H1 (cell line): ENCODE data around the gene CHCHD3. TPM values are rescaled to one million over a fixed set of nuclear protein-coding genes. Genes with fewer than 3 reads are reported as not detected.

Source experiments
- CTCF ChIA-PET: fragments of 300-600 bp; sonication (Branson Sonifier 250); formaldehyde crosslinking; loops from one replicate; lab custom pipeline; 2021; ENCODE audit not compliant: partially characterized antibody; lab: Charles Lee
- POLR2A ChIA-PET: fragments of 300-600 bp; sonication (Branson Sonifier 250); formaldehyde crosslinking; loops from one replicate; lab custom pipeline; 2021; ENCODE audit warnings: inconsistent platforms; ENCODE audit not compliant: partially characterized antibody; lab: Charles Lee
- DNase-seq, 2 experiments: peaks; one replicate each; pipeline versions ENCODE4 v3.0.0 to v3.0.0-alpha.2; 2010 to 2022; ENCODE audit warnings: low spot score in 2 of 2, low read depth in 1 of 2, mixed read lengths in 1 of 2
- FAIRE-seq: peaks from 2 replicates; lab custom pipeline; 2011; peaks lifted over from hg19 to GRCh38; lab: Jason Lieb, UNC
- H2AFZ ChIP-seq: 2 replicates; pipeline ENCODE4 v1.8.1; 2012; ENCODE audit warnings: low read length, inconsistent platforms
- H2AK5ac ChIP-seq: 2 replicates; pipeline ENCODE4 v1.6.1; 2013; ENCODE audit warnings: low read depth, low read length
- H2BK120ac ChIP-seq: replicated peaks from 2 replicates; pipeline ENCODE3; 2013; ENCODE audit warnings: low read depth, low read length, inconsistent platforms
- H2BK12ac ChIP-seq: 2 replicates; pipeline ENCODE4 v1.6.1; 2013; ENCODE audit warnings: low read depth, low read length
- H2BK15ac ChIP-seq: 2 replicates; pipeline ENCODE4 v1.6.1; 2013; ENCODE audit warnings: low read length
- H2BK20ac ChIP-seq: 2 replicates; pipeline ENCODE4 v1.6.1; 2013; ENCODE audit warnings: low read length
- H2BK5ac ChIP-seq: 2 replicates; pipeline ENCODE4 v1.6.1; 2013; ENCODE audit warnings: low read depth, low read length
- H3K14ac ChIP-seq: 2 replicates; pipeline ENCODE4 v1.6.1; 2013; ENCODE audit warnings: inconsistent platforms; ENCODE audit not compliant: insufficient read length
- H3K18ac ChIP-seq: 2 replicates; pipeline ENCODE4 v1.6.1; 2013; ENCODE audit warnings: low read length; ENCODE audit errors: extremely low read depth
- H3K23ac ChIP-seq: 2 replicates; pipeline ENCODE4 v1.6.1; 2013; ENCODE audit warnings: inconsistent platforms; ENCODE audit not compliant: insufficient read length
- H3K23me2 ChIP-seq: 2 replicates; pipeline ENCODE4 v1.6.1; 2013; ENCODE audit warnings: low read depth, low read length
- H3K27ac ChIP-seq: 2 replicates; pipeline ENCODE4 v1.6.1; 2011; ENCODE audit warnings: low read depth, low read length, inconsistent platforms
- H3K27me3 ChIP-seq, 4 experiments: replicated peaks in 1 of 4; 1 replicate in 1 of 4; 2 replicates in 3 of 4; pipeline versions ENCODE4 v1.6.1 to v1.8.1; 2011 to 2013; ENCODE audit warnings: low read length in 3 of 4, mild to moderate bottlenecking in 3 of 4, inconsistent platforms in 2 of 4, mixed read lengths in 2 of 4, moderate library complexity in 1 of 4; ENCODE audit not compliant: control insufficient read depth in 3 of 4, insufficient read depth in 3 of 4; ENCODE audit errors: extremely low read depth in 1 of 4
- H3K36me3 ChIP-seq, 4 experiments: 2 replicates each; pipeline versions ENCODE4 v1.6.1 to v1.8.1; 2011 to 2013; ENCODE audit warnings: mild to moderate bottlenecking in 4 of 4, low read length in 3 of 4, moderate library complexity in 2 of 4, control low read depth in 1 of 4, inconsistent platforms in 1 of 4; ENCODE audit not compliant: insufficient read depth in 4 of 4, control insufficient read depth in 2 of 4
- H3K4ac ChIP-seq: replicated peaks from 2 replicates; pipeline ENCODE3; 2013; ENCODE audit warnings: low read length, low read depth, mixed read lengths, inconsistent platforms; ENCODE audit not compliant: insufficient read length
- H3K4me1 ChIP-seq, 4 experiments: replicated peaks in 1 of 4; 1 replicate in 1 of 4; 2 replicates in 3 of 4; pipeline versions ENCODE4 v1.6.1 to v1.8.1; 2011 to 2013; ENCODE audit warnings: low read length in 3 of 4, inconsistent platforms in 2 of 4, mixed read lengths in 1 of 4; ENCODE audit not compliant: insufficient read depth in 4 of 4, control insufficient read depth in 3 of 4
- H3K4me2 ChIP-seq, 2 experiments: 2 replicates each; pipeline versions ENCODE4 v1.6.1 to v1.8.1; 2011 to 2013; ENCODE audit warnings: low read depth in 2 of 2, low read length in 2 of 2, control low read depth in 1 of 2, inconsistent platforms in 1 of 2, mild to moderate bottlenecking in 1 of 2; ENCODE audit not compliant: insufficient read depth in 1 of 2
- H3K4me3 ChIP-seq, 4 experiments: fragments of 200-600, 300-600 bp in 1 of 4; sonication (generic), shearing (Covaris generic), sonication (Bioruptor Twin) in 1 of 4; 2 replicates each; pipeline versions ENCODE4 v1.5.1 to v1.8.1; 2011 to 2016; ENCODE audit warnings: low read length in 4 of 4, low read depth in 3 of 4, control low read depth in 2 of 4, inconsistent platforms in 2 of 4, mild to moderate bottlenecking in 2 of 4, mixed read lengths in 1 of 4, moderate library complexity in 1 of 4; ENCODE audit not compliant: insufficient read depth in 2 of 4; ENCODE audit errors: extremely low read depth in 1 of 4
- H3K56ac ChIP-seq: replicated peaks from 2 replicates; pipeline ENCODE3; 2013; ENCODE audit warnings: low read depth, mild to moderate bottlenecking, mixed read lengths, low read length, inconsistent platforms; ENCODE audit not compliant: insufficient read length
- H3K79me1 ChIP-seq: 2 replicates; pipeline ENCODE4 v1.6.1; 2013; ENCODE audit warnings: low read depth, low read length, control low read depth
- H3K79me2 ChIP-seq, 2 experiments: 2 replicates each; pipeline versions ENCODE4 v1.6.1 to v1.8.1; 2012 to 2013; ENCODE audit warnings: low read length in 2 of 2, mild to moderate bottlenecking in 2 of 2, inconsistent platforms in 1 of 2; ENCODE audit not compliant: insufficient read depth in 2 of 2, control insufficient read depth in 1 of 2
- H3K9ac ChIP-seq, 4 experiments: replicated peaks in 1 of 4; 1 replicate in 1 of 4; 2 replicates in 3 of 4; pipeline versions ENCODE4 v1.6.1 to v1.8.1; 2011 to 2013; ENCODE audit warnings: low read depth in 3 of 4, low read length in 3 of 4, control low read depth in 2 of 4, mild to moderate bottlenecking in 2 of 4, moderate library complexity in 2 of 4, inconsistent platforms in 1 of 4; ENCODE audit errors: extremely low read depth in 1 of 4
- H3K9me3 ChIP-seq, 2 experiments: 2 replicates each; pipeline versions ENCODE4 v1.6.1 to v1.8.1; 2012 to 2013; ENCODE audit warnings: mild to moderate bottlenecking in 2 of 2, moderate library complexity in 2 of 2, control low read depth in 1 of 2, inconsistent platforms in 1 of 2, low read depth in 1 of 2, low read length in 1 of 2, mixed read lengths in 1 of 2; ENCODE audit not compliant: insufficient read depth in 2 of 2
- H4K20me1 ChIP-seq, 2 experiments: replicated peaks in 1 of 2; 2 replicates each; pipeline versions ENCODE3 to v1.8.1; 2011 to 2013; ENCODE audit warnings: inconsistent platforms in 2 of 2, low read length in 2 of 2, mild to moderate bottlenecking in 1 of 2; ENCODE audit not compliant: insufficient read depth in 2 of 2, control insufficient read depth in 1 of 2
- H4K5ac ChIP-seq: 2 replicates; pipeline ENCODE4 v1.6.1; 2013; ENCODE audit warnings: low read length, low read depth, mixed read lengths, inconsistent platforms; ENCODE audit not compliant: insufficient read length
- H4K8ac ChIP-seq: 2 replicates; pipeline ENCODE4 v1.8.0; 2013; ENCODE audit warnings: mild to moderate bottlenecking, moderate library complexity, low read length, inconsistent platforms; ENCODE audit not compliant: insufficient read depth; ENCODE audit errors: extremely low read depth
- H4K91ac ChIP-seq: replicated peaks from 2 replicates; pipeline ENCODE3; 2013; ENCODE audit warnings: low read length, mixed read lengths, inconsistent platforms; ENCODE audit not compliant: insufficient read length
- BCL11A ChIP-seq, 2 experiments: IDR thresholded peaks; one replicate each; pipeline ENCODE4 v1.6.1; 2011; ENCODE audit warnings: low read depth in 2 of 2, low read length in 2 of 2, mild to moderate bottlenecking in 2 of 2
- CBX8 ChIP-seq: fragments of 300-800, 300-1000 bp; sonication (generic); IDR thresholded peaks from 2 replicates; pipeline ENCODE4 v1.7.1; 2016; ENCODE audit warnings: low read depth, low read length, borderline replicate concordance
- CTBP2 ChIP-seq: IDR thresholded peaks from 2 replicates; pipeline ENCODE4 v1.7.0; 2011; ENCODE audit warnings: borderline replicate concordance, mild to moderate bottlenecking, moderate library complexity, mixed read lengths, low read length; ENCODE audit not compliant: insufficient read depth, insufficient read length
- CTCF ChIP-seq, 3 experiments: IDR thresholded peaks; 1 replicate in 2 of 3; 2 replicates in 1 of 3; pipeline versions ENCODE4 v1.5.1 to v1.6.1; 2011; ENCODE audit warnings: low read length in 3 of 3, mild to moderate bottlenecking in 3 of 3, inconsistent platforms in 2 of 3, low read depth in 1 of 3, moderate library complexity in 1 of 3; ENCODE audit not compliant: insufficient read depth in 1 of 3; ENCODE audit errors: control extremely low read depth in 1 of 3
- KDM1A ChIP-seq: fragments of 200-600, 300-600 bp; sonication (generic); IDR thresholded peaks from 2 replicates; pipeline ENCODE4 v1.7.1; 2016; ENCODE audit warnings: mild to moderate bottlenecking, low read length, borderline replicate concordance
- KDM4A ChIP-seq: IDR thresholded peaks from one replicate; pipeline ENCODE4 v1.7.1; 2012; ENCODE audit warnings: low read depth, mild to moderate bottlenecking, moderate library complexity, low read length, inconsistent platforms; ENCODE audit not compliant: severe bottlenecking
- POU5F1 ChIP-seq: IDR thresholded peaks from 2 replicates; pipeline ENCODE4 v1.6.1; 2011; ENCODE audit warnings: low read depth, mild to moderate bottlenecking, low read length, moderate library complexity
- RAD21 ChIP-seq, 2 experiments: IDR thresholded peaks in 1 of 2; conservative IDR thresholded peaks in 1 of 2; 2 replicates each; pipeline ENCODE4 v1.6.1; 2011; ENCODE audit warnings: low read depth in 2 of 2, low read length in 2 of 2, improper control_type of control experiment in 1 of 2, inconsistent platforms in 1 of 2, mild to moderate bottlenecking in 1 of 2, moderate library complexity in 1 of 2
- YY1 ChIP-seq: IDR thresholded peaks from 2 replicates; pipeline ENCODE4 v1.6.1; 2011; ENCODE audit warnings: low read depth, mild to moderate bottlenecking, low read length
- WGBS, 2 experiments: shearing (Covaris generic) in 1 of 2; methylation state at CpG; one replicate each; pipeline versions ENCODE4 v1.1.6 to v1.1.7; 2013 to 2015; ENCODE audit warnings: low lambda C conversion rate in 2 of 2, mixed read lengths in 2 of 2, inconsistent platforms in 1 of 2, low coverage in 1 of 2, missing lambda C conversion rate in 1 of 2; ENCODE audit not compliant: insufficient replicate concordance in 2 of 2, insufficient coverage in 1 of 2, insufficient read length in 1 of 2; ENCODE audit errors: extremely low coverage in 1 of 2, missing lambda C conversion rate in 1 of 2; 5-methylcytosine and 5-hydroxymethylcytosine counted together
- polyA plus RNA-seq, 7 experiments: library from polyadenylated mRNA; depleted of rRNA in 3 of 7; stranded (reverse) in 5 of 7; unstranded in 2 of 7; fragments of >200 nt in 5 of 7; fragments of 200-250 nt in 2 of 7; gene quantifications; 1 replicate in 5 of 7; 2 replicates in 1 of 7; 4 replicates in 1 of 7; pipeline versions ENCODE4 v1.2.1 to v1.2.3, GENCODE V29; 2011 to 2013; ENCODE audit warnings: missing spikeins in 2 of 7, mixed read lengths in 2 of 7
- total RNA-seq: library from RNA; stranded (reverse); fragmentation: NEBNext Ultra II Directional; extraction: Animal tissue kit (Norgen Biotek cat#: 25700); gene quantifications from 2 replicates; pipeline ENCODE4 v1.2.1, GENCODE V29; 2021
- TF ChIP-seq, protein P1 (sequence below): IDR thresholded peaks from 2 replicates; pipeline ENCODE4 v1.6.1; 2012; ENCODE audit warnings: inconsistent platforms

CHCHD3 gene
- total and polyA plus RNA-seq, 2 of the 8 experiments (the other 6 are each of a cell fraction or from before 2014, with no cell fraction given), result 42.9 to 137 TPM

- no peak overlapping the region for H4K91ac ChIP-seq
- WGBS, 2 experiments, result 83% methylated on average over 2 of the region's 2 CpGs; no CpG with 5 or more reads in 1 of the 2 experiments
- no peak overlapping the region for H3K14ac ChIP-seq
- H3K9me3 ChIP-seq, result no peaks in the 10 kb centered on the region
- ChIA-PET POLR2A (no interaction called here), CTCF (interaction anchor here (1.1 kb wide), 2 partner anchors 52 to 64 kb away, joined by 3 read pairs; no protein-coding TSS in a partner anchor)
- H4K8ac ChIP-seq, result no peak overlapping the region
- peaks cover 4 to 15% (median 12%) of the 10 kb centered on the region in 4 experiments for H3K4me1 ChIP-seq
- no peak overlapping the region for H3K18ac ChIP-seq
- no peak overlapping the region for H3K4ac ChIP-seq
- H4K5ac ChIP-seq, result no peak overlapping the region
- H3K9ac ChIP-seq, result no peak overlapping the region
- FAIRE-seq (no peak), DNase-seq (no peak)
- H3K79me2 ChIP-seq, result peaks cover 5 to 85% of the 10 kb centered on the region in 2 experiments; a peak in 3 of 4 replicates
- no peaks in the 10 kb centered on the region; a peak in 1 of 8 replicates for H3K36me3 ChIP-seq
- peaks cover 14 to 15% of the 10 kb centered on the region in 2 experiments for H4K20me1 ChIP-seq
- no peak overlapping the region for H2BK120ac ChIP-seq
- H2BK20ac ChIP-seq, result no peak overlapping the region
- no peak overlapping the region for H2AK5ac ChIP-seq
- no peaks in the 10 kb centered on the region; the same call in 1 of the 2 replicates for H3K79me1 ChIP-seq
- no peak overlapping the region for H3K27ac ChIP-seq
- no peak overlapping the region for H2AFZ ChIP-seq
- no peaks in the 10 kb centered on the region for H3K27me3 ChIP-seq
- H2BK12ac ChIP-seq, result no peak overlapping the region
- no peak overlapping the region for H3K23ac ChIP-seq
- no peak overlapping the region for H3K56ac ChIP-seq
- no peak overlapping the region for H3K4me2 ChIP-seq
- H3K4me3 ChIP-seq, result no peak overlapping the region
- no peak overlapping the region for H2BK5ac ChIP-seq
- H3K23me2 ChIP-seq, result no peaks in the 10 kb centered on the region
- H2BK15ac ChIP-seq, result no peak overlapping the region
- TF ChIP-seq YY1 (no peak), CBX8 (no peak), BCL11A (IDR thresholded peaks at IDR 0.05; ENCODE audit: low read depth in 2 of 2, low read length in 2 of 2) (no peak), RAD21 (IDR thresholded peaks at IDR 0.05 in 1 of 2, conservative IDR thresholded peaks at IDR 0.05 in 1 of 2; ENCODE audit: low read depth in 2 of 2, low read length in 2 of 2) (no peak), CTBP2 (no peak), KDM4A (no peak), POU5F1 (no peak), CTCF (IDR thresholded peaks at IDR 0.05; ENCODE audit: control extremely low read depth in 1 of 3, insufficient read depth in 1 of 3, low read depth in 1 of 3, low read length in 3 of 3) (no peak), KDM1A (no peak)
- TF ChIP-seq, protein P1, sequence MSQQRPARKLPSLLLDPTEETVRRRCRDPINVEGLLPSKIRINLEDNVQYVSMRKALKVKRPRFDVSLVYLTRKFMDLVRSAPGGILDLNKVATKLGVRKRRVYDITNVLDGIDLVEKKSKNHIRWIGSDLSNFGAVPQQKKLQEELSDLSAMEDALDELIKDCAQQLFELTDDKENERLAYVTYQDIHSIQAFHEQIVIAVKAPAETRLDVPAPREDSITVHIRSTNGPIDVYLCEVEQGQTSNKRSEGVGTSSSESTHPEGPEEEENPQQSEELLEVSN, result no peak
Measured at GRCh38 chr7:133047321-133047720, 34.6 kb downstream of the CHCHD3 start.
